Heart right ventricle (tissue), 16 donors: ENCODE results near the gene THEMIS. TPM values are rescaled to one million over a fixed set of nuclear protein-coding genes. Genes with fewer than 3 reads are reported as not detected.

Experiments
- ATAC-seq, 8 donors: fragments of 200-7000 bp; cut with Tn5 transposase; one replicate each; pipeline ENCODE4 v1.9.1; 2020; ENCODE audit warnings: mild to moderate bottlenecking in 8 of 8, moderate library complexity in 8 of 8, moderate number of reproducible peaks in 1 of 8
- DNase-seq, 2 donors: peaks; one replicate each; pipeline ENCODE4 v3.0.0-alpha.2; 2020
- H3K27ac ChIP-seq, 10 donors: fragments of 200-600 bp; sonication (generic) in 2 of 10; one replicate each; pipeline versions ENCODE4 v1.5.0 to v1.8.0; 2020 to 2022; ENCODE audit warnings: mild to moderate bottlenecking in 3 of 10
- H3K27me3 ChIP-seq, 7 donors: fragments of 200-600 bp; one replicate each; pipeline ENCODE4 v1.8.0; 2021 to 2022; ENCODE audit warnings: mild to moderate bottlenecking in 2 of 7
- H3K36me3 ChIP-seq, 9 donors: fragments of 200-600 bp; sonication (generic) in 1 of 9; one replicate each; pipeline versions ENCODE4 v1.5.0 to v1.8.0; 2020 to 2022; ENCODE audit warnings: mild to moderate bottlenecking in 2 of 9
- H3K4me1 ChIP-seq, 9 donors: fragments of 200-600 bp; sonication (generic) in 1 of 9; one replicate each; pipeline versions ENCODE4 v1.5.0 to v1.8.0; 2020 to 2022; ENCODE audit warnings: mild to moderate bottlenecking in 4 of 9
- H3K4me3 ChIP-seq, 10 donors: fragments of 200-600 bp; sonication (generic) in 2 of 10; one replicate each; pipeline versions ENCODE4 v1.5.0 to v1.8.0; 2020 to 2022; ENCODE audit warnings: mild to moderate bottlenecking in 7 of 10, moderate library complexity in 2 of 10
- H3K9me3 ChIP-seq, 11 donors: fragments of 200-600 bp in 10 of 11; sonication (generic) in 2 of 11; one replicate each; pipeline versions ENCODE4 v1.5.0 to v1.8.0; 2013 to 2022; ENCODE audit warnings: mild to moderate bottlenecking in 2 of 11, control low read depth in 1 of 11, moderate library complexity in 1 of 11
- CTCF ChIP-seq, 9 donors: fragments of 200-600 bp; sonication (generic) in 2 of 9; IDR thresholded peaks; one replicate each; pipeline versions ENCODE4 v1.5.0 to v1.8.0; 2021 to 2022; ENCODE audit warnings: antibody characterized with exemption in 9 of 9, mild to moderate bottlenecking in 5 of 9, moderate library complexity in 1 of 9
- WGBS, 2 donors: extraction: QIAGEN DNeasy Blood & Tissue Kit; methylation state at CpG; one replicate each; pipeline ENCODE4 v1.1.7; 2013; ENCODE audit warnings: inconsistent platforms in 1 of 2; 5-methylcytosine and 5-hydroxymethylcytosine counted together
- intact Hi-C, 10 donors: fragments of 100-400 bp; cut with DNase I; formaldehyde crosslinking; loops; one replicate each; pipeline versions ENCODE4 v1.11.1 to v1.14.2; 2022
- polyA plus RNA-seq, 2 donors: library from polyadenylated mRNA; stranded (reverse); fragments of 200-250 nt; gene quantifications; one replicate each; pipeline ENCODE4 v1.2.3, GENCODE V29; 2013
- total RNA-seq, 10 donors: library from RNA; stranded (reverse); fragmentation: NEBNext Ultra II Directional in 3 of 10; extraction: Animal tissue kit (Norgen Biotek cat#: 25700) in 3 of 10; gene quantifications; one replicate each; pipeline versions ENCODE4 v1.2.1 to v1.2.4, GENCODE V29; 2021 to 2023
- donor health status: Arrhythmogenic right ventricular cardiomyopathy.
- donor health status: ischemic (EF 13 %, LVEDD 7.1; RV severe dilation, severe dysfunction).
- donor health status: healthy with polysubstance abuse.
- donor health status: DM: no; HTN: yes; CAD: no.
- donor health status: DM: no; HTN: no; CAD: no.
- donor health status: ischemic (EF 25% LVEDD 6.9; RV normal size, moderate dysfunction).
- donor health status: ischemic (EF 25% LVEDD 5.7; RV mildly dilated, moderate dysfunction).
- donor health status: healthy.
- donor health status: DM: yes; HTN: yes; CAD: no.
- donor health status: Ischemic cardiomyopathy.
- donor health status: ischemic (EF 35%, LVEDD 5.7; RV mildly dilated, moderate dysfunction).
- donor health status: nonischemic (EF 11% LVEDD 7.7; RV severe dilation, severe dysfunction).
- donor health status: DM: yes; HTN: yes; CAD: no.
- donor health status: PGD.
- donor health status: ischemic (EF 29% LVEDD 5.4; RV normal size, mild dysfunction).
- donor health status: nonischemic (EF 23%, LVEDD 6.1; RV moderate dilation, normal function).

The THEMIS gene
- total and polyA plus RNA-seq, 12 donors, result 0.01 to 2.0 (median 0.14) TPM; not detected in 4

- Histone ChIP-seq H3K27ac (no peak overlapping the region), H3K9me3 (no peaks in the 10 kb centered on the region), H3K27me3 (no peaks in the 10 kb centered on the region), H3K36me3 (no peaks in the 10 kb centered on the region), H3K4me3 (no peak overlapping the region), H3K4me1 (no peaks in the 10 kb centered on the region)
- TF ChIP-seq CTCF (IDR thresholded peaks at IDR 0.05), result peak in 7 of 9 donors; percentile 35 to 60 (median 49)
- DNase-seq, result peak in 1 of 2 donors; percentile 7
- intact Hi-C loops, result no loop called here
- ATAC-seq, result no peak
- WGBS, 2 donors, result 32 to 52% methylated on average over 4 of the region's 4 CpGs
Observed at GRCh38 chr6:127855542-127856159, 45.2 kb downstream of the THEMIS start.

GRCh38 chr6:127854009-127854408, 46.8 kb downstream of the THEMIS start:
- H3K4me3 ChIP-seq, result no peak overlapping the region
- DNase-seq (no peak), ATAC-seq (no peak)
- H3K9me3 ChIP-seq, result no peaks in the 10 kb centered on the region
- intact Hi-C loops, result no loop called here
- TF ChIP-seq CTCF (IDR thresholded peaks at IDR 0.05), result no peak
- WGBS, 2 donors, result 84 to 94% methylated on average over 1 of the region's 1 CpG
- no peaks in the 10 kb centered on the region for H3K27me3 ChIP-seq
- no peaks in the 10 kb centered on the region for H3K36me3 ChIP-seq
- no peak overlapping the region for H3K27ac ChIP-seq
- H3K4me1 ChIP-seq, result no peaks in the 10 kb centered on the region

GRCh38 chr6:127851197-127851596, 49.7 kb downstream of the THEMIS start:
- DNase-seq (no peak), ATAC-seq (no peak)
- no peak overlapping the region for H3K27ac ChIP-seq
- no peaks in the 10 kb centered on the region for H3K9me3 ChIP-seq
- no peak for TF ChIP-seq CTCF (IDR thresholded peaks at IDR 0.05)
- no peaks in the 10 kb centered on the region for H3K36me3 ChIP-seq
- no peaks in the 10 kb centered on the region for H3K27me3 ChIP-seq
- H3K4me3 ChIP-seq, result no peak overlapping the region
- intact Hi-C loops, result no loop called here
- no peaks in the 10 kb centered on the region for H3K4me1 ChIP-seq
- 74 to 89% methylated on average over 1 of the region's 1 CpG for WGBS, 2 donors

- 81 to 85% methylated on average over 3 of the region's 3 CpGs for WGBS, 2 donors
Observed at GRCh38 chr6:127845242-127845641, 55.6 kb downstream of the THEMIS start.

More at GRCh38 chr6:127845242-127845641, 55.6 kb downstream of the THEMIS start:
- H3K36me3 ChIP-seq, result no peaks in the 10 kb centered on the region
- no peak overlapping the region for H3K4me3 ChIP-seq
- H3K9me3 ChIP-seq, result no peaks in the 10 kb centered on the region
- ATAC-seq, result no peak
- TF ChIP-seq CTCF (IDR thresholded peaks at IDR 0.05), result no peak
- no peaks in the 10 kb centered on the region for H3K4me1 ChIP-seq
- DNase-seq, result no peak
- intact Hi-C loops, result no loop called here
- H3K27me3 ChIP-seq, result no peaks in the 10 kb centered on the region
- no peak overlapping the region for H3K27ac ChIP-seq
